Measurements from ENCODE around the gene KHSRP.

The KHSRP gene, protein sequence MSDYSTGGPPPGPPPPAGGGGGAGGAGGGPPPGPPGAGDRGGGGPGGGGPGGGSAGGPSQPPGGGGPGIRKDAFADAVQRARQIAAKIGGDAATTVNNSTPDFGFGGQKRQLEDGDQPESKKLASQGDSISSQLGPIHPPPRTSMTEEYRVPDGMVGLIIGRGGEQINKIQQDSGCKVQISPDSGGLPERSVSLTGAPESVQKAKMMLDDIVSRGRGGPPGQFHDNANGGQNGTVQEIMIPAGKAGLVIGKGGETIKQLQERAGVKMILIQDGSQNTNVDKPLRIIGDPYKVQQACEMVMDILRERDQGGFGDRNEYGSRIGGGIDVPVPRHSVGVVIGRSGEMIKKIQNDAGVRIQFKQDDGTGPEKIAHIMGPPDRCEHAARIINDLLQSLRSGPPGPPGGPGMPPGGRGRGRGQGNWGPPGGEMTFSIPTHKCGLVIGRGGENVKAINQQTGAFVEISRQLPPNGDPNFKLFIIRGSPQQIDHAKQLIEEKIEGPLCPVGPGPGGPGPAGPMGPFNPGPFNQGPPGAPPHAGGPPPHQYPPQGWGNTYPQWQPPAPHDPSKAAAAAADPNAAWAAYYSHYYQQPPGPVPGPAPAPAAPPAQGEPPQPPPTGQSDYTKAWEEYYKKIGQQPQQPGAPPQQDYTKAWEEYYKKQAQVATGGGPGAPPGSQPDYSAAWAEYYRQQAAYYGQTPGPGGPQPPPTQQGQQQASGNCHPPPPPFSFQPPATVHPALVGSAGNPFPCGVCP

DNA sequence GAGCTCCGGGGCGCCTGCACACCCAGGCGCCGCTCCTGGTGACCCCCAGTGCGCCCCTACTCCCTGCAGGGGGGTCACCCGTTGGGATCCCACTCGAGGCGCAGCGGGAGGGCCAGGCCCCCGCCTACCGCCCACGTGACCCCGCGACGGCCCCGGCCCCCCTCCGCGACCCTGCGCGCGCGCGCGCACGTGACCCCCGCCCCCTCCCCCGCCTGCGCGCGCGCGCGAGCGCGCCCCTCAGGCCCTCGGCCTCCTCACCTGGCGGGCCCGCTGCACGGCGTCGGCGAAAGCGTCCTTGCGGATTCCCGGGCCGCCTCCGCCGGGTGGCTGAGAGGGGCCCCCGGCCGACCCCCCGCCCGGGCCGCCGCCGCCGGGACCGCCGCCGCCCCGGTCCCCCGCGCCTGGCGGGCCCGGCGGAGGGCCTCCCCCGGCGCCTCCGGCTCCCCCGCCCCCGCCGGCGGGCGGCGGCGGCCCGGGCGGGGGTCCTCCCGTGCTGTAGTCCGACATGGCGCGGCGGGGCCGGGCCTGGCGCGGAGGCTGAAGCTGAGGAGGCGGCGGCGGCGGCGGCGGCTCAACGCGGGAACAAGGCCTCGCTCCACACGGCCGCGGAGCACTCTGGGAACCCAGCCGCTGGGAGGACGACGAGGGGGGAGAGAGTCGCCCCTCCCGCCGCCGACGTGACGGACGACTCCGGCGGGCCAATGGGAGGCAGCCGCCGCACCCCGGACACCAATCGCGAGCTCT, at the start of gene KHSRP:
TSS of gene KHSRP (minus strand) at position 617 of the 744 bp plus-strand sequence. CDS start at position 507, 110 bp downstream.
- peak; percentile 40 to 46 for DNase-seq

DNA sequence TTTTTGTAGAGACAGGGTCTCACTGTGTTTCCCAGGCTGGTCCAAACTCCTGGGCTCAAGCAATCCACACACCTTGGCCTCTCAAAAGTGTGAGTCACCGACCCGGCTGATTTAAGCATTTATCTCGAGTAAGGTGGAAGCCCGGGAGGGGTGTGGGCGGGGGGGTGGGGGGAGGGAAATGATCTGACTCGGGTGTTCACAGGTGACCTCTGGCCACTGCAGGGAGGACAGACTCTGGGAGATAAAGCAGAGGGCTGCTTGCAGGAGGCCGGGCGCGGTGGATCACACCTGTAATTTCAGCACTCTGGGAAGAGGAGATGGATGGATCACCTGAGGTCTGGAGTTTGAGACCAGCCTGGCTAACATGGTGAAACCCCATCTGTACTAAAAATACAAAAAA, 49.0 kb upstream of the KHSRP start:
- no peak for DNase-seq

GRCh38 chr19:6472713-6473112, 48.1 kb upstream of the KHSRP start:
- no peak for DNase-seq

DNA sequence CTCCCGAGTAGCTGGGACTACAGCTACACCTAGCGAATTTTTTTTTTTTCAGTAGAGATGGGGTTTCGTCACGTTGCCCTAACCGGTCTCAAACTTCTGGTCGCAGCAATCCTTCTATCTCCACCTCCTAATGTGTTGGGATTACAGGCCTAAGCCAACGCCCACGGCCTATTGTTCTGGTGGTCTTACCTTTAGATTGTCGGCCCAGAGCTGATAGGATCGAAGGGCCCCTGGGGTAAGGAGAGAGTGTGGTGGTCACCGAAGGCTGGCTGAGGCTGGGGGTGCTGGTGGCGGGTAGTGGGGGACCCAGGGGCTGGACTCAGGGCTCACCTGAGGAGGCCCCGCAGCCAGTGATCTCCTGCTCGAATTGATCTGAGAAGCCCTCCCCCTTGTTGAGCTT, 46.5 kb upstream of the KHSRP start:
- DNase-seq, result no peak

DNA sequence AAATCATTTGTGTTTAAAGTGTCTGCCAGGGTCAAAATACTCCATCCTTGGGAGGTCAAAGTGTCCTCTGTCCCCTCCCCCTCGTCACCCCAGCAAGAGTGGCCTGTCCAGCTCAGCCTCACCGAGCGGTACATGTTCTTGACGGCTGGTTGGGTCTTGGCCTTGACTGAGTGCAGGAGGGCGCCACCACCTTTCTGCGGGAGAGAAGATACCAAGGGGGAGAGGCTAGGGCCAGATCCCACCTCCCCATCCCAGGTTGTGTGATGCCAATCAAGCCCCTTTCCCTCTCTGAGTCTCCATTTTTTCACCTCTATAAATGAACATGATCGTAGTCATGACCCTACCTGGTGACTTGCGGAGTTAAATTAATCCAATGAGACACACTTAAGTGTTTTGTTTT, 45.6 kb upstream of the KHSRP start:
- no peak for DNase-seq

GRCh38 chr19:6467384-6467783, 42.8 kb upstream of the KHSRP start:
- no peak for DNase-seq

GRCh38 chr19:6466526-6467248, 42.1 kb upstream of the KHSRP start:
- no peak for DNase-seq

DNA sequence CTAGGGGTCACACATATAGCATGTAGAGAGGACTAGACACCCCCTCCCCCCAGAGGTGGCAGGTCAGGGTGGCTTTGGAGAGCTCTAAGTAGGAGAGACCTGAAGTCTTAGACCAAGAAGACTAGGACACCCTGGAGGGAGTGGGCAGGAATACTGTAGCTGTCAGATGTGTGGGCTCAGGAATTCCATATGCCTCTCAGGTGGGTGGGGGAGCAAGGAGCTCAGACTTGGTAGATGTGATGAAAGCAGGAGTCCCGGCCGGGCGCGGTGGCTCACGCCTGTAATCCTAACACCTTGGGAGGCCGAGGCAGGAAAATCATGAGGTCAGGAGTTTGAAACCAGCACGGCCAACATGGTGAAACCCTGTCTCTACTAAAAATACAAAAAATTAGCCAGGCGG, 41.1 kb upstream of the KHSRP start:
- no peak for DNase-seq

GRCh38 chr19:6465006-6465405, 40.4 kb upstream of the KHSRP start:
- DNase-seq, result no peak

- peak; percentile 27 to 42 for DNase-seq
Measured at GRCh38 chr19:6464070-6464873, 39.7 kb upstream of the KHSRP start, which contains the start of gene CRB3. TSS of gene CRB3 (plus strand) at chr19:6464271. CDS start at chr19:6464702, 431 bp downstream.

DNA sequence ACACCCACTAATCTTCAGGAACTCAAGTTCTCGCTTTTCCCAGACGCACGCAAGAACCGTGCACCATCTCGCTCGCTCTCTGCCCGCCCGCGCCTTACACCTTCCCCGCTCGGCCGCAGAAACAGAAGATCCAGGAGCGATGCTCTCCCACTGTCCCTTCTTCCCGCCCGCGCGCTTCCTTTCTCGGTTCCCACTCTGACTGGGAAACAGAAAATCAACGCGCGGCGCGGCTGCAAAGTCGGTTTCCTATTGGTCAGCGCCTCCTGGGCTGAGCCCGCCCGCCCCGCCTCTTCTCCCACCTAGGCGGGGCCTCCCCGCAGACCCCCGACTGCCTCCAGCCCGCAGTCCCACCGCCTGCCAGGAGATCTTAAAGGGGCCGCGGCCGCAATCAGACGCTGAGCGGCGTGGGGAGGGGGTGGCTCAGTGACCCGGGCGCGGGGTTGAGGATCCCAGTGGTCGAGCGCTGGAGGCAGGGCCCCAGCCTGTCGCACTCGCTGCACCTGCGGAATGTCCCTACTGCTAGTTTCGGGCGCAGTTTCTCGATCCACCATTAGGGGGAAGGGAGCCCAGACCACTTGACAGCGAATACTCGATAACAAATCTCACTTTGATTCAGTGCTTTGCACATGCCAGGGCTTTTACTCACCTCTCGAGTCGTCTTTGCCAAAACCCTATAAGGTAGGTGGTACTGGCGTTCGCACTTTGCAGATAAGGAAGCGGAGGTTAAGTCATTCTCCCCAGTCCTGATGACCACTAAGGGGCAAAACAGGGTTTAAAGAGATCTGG, 35.7 kb upstream of the KHSRP start:
- peak; percentile 97 to 98 for DNase-seq

- DNase-seq, result peak; percentile 63 to 75
Measured at GRCh38 chr19:6459262-6460098, 34.9 kb upstream of the KHSRP start, which contains the start of gene SLC25A23. TSS of gene SLC25A23 (minus strand) at chr19:6459792. CDS start at chr19:6459628, 164 bp downstream.

- DNase-seq, result no peak
Measured at GRCh38 chr19:6458695-6459261, 34.2 kb upstream of the KHSRP start.

GRCh38 chr19:6457958-6458694, 33.5 kb upstream of the KHSRP start:
- no peak for DNase-seq

DNA sequence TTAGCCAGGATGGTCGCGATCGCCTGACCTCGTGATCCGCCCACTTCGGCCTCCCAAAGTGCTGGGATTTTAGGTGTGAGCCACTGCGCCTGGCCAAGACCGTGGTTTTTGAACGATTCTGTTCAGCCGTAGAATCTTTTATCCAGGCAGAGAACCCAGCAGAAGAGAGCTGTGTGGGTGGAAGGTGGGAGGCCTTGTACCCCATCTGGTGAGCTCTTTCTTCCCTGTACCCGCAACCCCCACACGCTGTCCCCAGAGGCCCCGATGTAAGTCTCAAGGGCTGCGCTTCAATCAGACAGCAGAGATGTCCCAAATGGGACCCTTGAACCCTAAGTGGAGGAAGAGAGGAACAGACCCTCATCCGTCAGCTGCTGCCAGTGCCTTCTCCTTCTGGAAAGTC, 31.3 kb upstream of the KHSRP start:
- DNase-seq, result no peak

- no peak for DNase-seq
Measured at GRCh38 chr19:6453951-6454565, 29.4 kb upstream of the KHSRP start.

GRCh38 chr19:6452899-6453298, 28.3 kb upstream of the KHSRP start:
- DNase-seq, result no peak

- no peak for DNase-seq
Measured at GRCh38 chr19:6452223-6452614, 27.6 kb upstream of the KHSRP start.

All from stimulated activated CD4-positive, alpha-beta T cell treated with anti-CD3 and anti-CD28 coated beads, Interleukin-2, amount 100 ng/mL, for 24 hours (primary cell).